B cell (primary cell): ENCODE results near the gene MDK. TPM values are rescaled to one million over a fixed set of nuclear protein-coding genes. Genes with fewer than 3 reads are reported as not detected.

Experiments
- ATAC-seq: fragments of 200-7000 bp; cut with Tn5 transposase; one replicate; pipeline ENCODE4 v1.10.0; 2021; ENCODE audit warnings: low read depth, mild to moderate bottlenecking, moderate number of reproducible peaks, moderate library complexity
- CTCF ChIA-PET: fragments of 350-600 bp; sonication (Branson Sonifier 250); formaldehyde crosslinking; loops from one replicate; lab custom pipeline; 2021; ENCODE audit warnings: antibody characterized with exemption, inconsistent platforms; lab: Charles Lee
- POLR2A ChIA-PET: fragments of 350-600 bp; sonication (Branson Sonifier 250); formaldehyde crosslinking; loops from one replicate; lab custom pipeline; 2021; ENCODE audit warnings: antibody characterized with exemption; lab: Charles Lee
- DNase-seq: peaks from one replicate; pipeline ENCODE4 v3.0.0; 2013
- H2AFZ ChIP-seq: 2 replicates; pipeline ENCODE4 v1.6.1; 2012; ENCODE audit warnings: mild to moderate bottlenecking, low read depth, low read length; ENCODE audit not compliant: insufficient read depth, poor library complexity, severe bottlenecking
- H3K27ac ChIP-seq, 2 donors: 1 replicate in 1 of 2; 2 replicates in 1 of 2; pipeline ENCODE4 v1.5.1; 2012 to 2013; ENCODE audit warnings: low read length in 2 of 2, mild to moderate bottlenecking in 2 of 2, moderate library complexity in 1 of 2
- H3K27me3 ChIP-seq, 4 experiments: fragments of 200-600 bp in 1 of 4; sonication (generic) in 1 of 4; replicated peaks in 1 of 4; 1 replicate in 2 of 4; 2 replicates in 2 of 4; pipeline versions ENCODE4 v1.6.1 to v1.7.0; 2013 to 2016; ENCODE audit warnings: low read length in 3 of 4, mild to moderate bottlenecking in 2 of 4, mixed read lengths in 1 of 4, moderate library complexity in 1 of 4; ENCODE audit not compliant: insufficient read depth in 4 of 4, control insufficient read depth in 3 of 4; ENCODE audit errors: control extremely low read depth in 1 of 4
- H3K36me3 ChIP-seq, 2 experiments: replicated peaks in 1 of 2; 1 replicate in 1 of 2; 2 replicates in 1 of 2; pipeline versions ENCODE4 v1.6.1 to v1.7.1; 2013; ENCODE audit warnings: low read length in 1 of 2; ENCODE audit not compliant: insufficient read depth in 2 of 2, control insufficient read depth in 1 of 2; ENCODE audit errors: control extremely low read depth in 1 of 2, extremely low read depth in 1 of 2
- H3K4me1 ChIP-seq, 2 donors: fragments of 200-600 bp in 1 of 2; sonication (generic) in 1 of 2; 1 replicate in 1 of 2; 2 replicates in 1 of 2; pipeline versions ENCODE4 v1.5.1 to v1.6.1; 2013 to 2017; ENCODE audit warnings: low read length in 2 of 2; ENCODE audit not compliant: control insufficient read depth in 2 of 2, insufficient read depth in 2 of 2
- H3K4me2 ChIP-seq: replicated peaks from 2 replicates; pipeline ENCODE3; 2012; ENCODE audit warnings: mild to moderate bottlenecking, low read depth, low read length; ENCODE audit not compliant: poor library complexity, severe bottlenecking
- H3K4me3 ChIP-seq, 5 experiments: fragments of 200-600 bp in 1 of 5; sonication (generic) in 1 of 5; 1 replicate in 3 of 5; 2 replicates in 2 of 5; pipeline versions ENCODE4 v1.5.1 to v1.7.0; 2011 to 2016; ENCODE audit warnings: low read length in 4 of 5, mild to moderate bottlenecking in 4 of 5, low read depth in 2 of 5, control low read depth in 1 of 5, moderate library complexity in 1 of 5; ENCODE audit not compliant: insufficient read depth in 1 of 5; ENCODE audit errors: control extremely low read depth in 1 of 5, extremely low read depth in 1 of 5
- H3K79me2 ChIP-seq: fragments of 200-600 bp; sonication (generic); one replicate; pipeline ENCODE4 v1.6.0; 2016; ENCODE audit warnings: low read length; ENCODE audit not compliant: control insufficient read depth, insufficient read depth
- H3K9ac ChIP-seq: fragments of 200-600 bp; sonication (generic); 2 replicates; pipeline ENCODE4 v1.6.1; 2017; ENCODE audit warnings: mild to moderate bottlenecking, low read length, moderate library complexity
- H3K9me3 ChIP-seq, 3 donors: one replicate each; pipeline versions ENCODE4 v1.6.1 to v1.7.1; 2013; ENCODE audit warnings: low read length in 2 of 3; ENCODE audit not compliant: control insufficient read depth in 2 of 3, insufficient read depth in 1 of 3; ENCODE audit errors: control extremely low read depth in 1 of 3
- H4K20me1 ChIP-seq: 2 replicates; pipeline ENCODE4 v1.6.0; 2012; ENCODE audit warnings: mild to moderate bottlenecking, low read length; ENCODE audit not compliant: insufficient read depth, control insufficient read depth, poor library complexity, severe bottlenecking
- H3K27ac Mint-ChIP-seq: one replicate; pipeline ENCODE4 v1.8.0; 2021; ENCODE audit warnings: mixed read lengths
- H3K27me3 Mint-ChIP-seq: one replicate; pipeline ENCODE4 v1.8.0; 2021; ENCODE audit warnings: mixed read lengths
- H3K4me1 Mint-ChIP-seq: one replicate; pipeline ENCODE4 v1.8.0; 2021; ENCODE audit warnings: mixed read lengths
- H3K4me3 Mint-ChIP-seq: one replicate; pipeline ENCODE4 v1.8.0; 2021; ENCODE audit warnings: mixed read lengths
- H3K9me3 Mint-ChIP-seq: one replicate; pipeline ENCODE4 v1.8.0; 2022; ENCODE audit warnings: mixed read lengths; ENCODE audit not compliant: insufficient read depth
- EZH2 ChIP-seq: IDR thresholded peaks from 2 replicates; pipeline ENCODE4 v1.6.1; 2012; ENCODE audit warnings: borderline replicate concordance, low read depth, mild to moderate bottlenecking, moderate library complexity, low read length; ENCODE audit not compliant: insufficient read depth, poor library complexity, severe bottlenecking
- WGBS: methylation state at CpG from one replicate; pipeline ENCODE4 v1.1.5; 2013; ENCODE audit warnings: missing lambda C conversion rate; ENCODE audit not compliant: insufficient coverage; 5-methylcytosine and 5-hydroxymethylcytosine counted together
- intact Hi-C: fragments of 100-400 bp; cut with micrococcal nuclease; formaldehyde crosslinking; loops from one replicate; pipeline ENCODE4 v1.10.0; 2022
- polyA plus RNA-seq: library from polyadenylated mRNA; depleted of rRNA; stranded (reverse); fragments of >200 nt; gene quantifications from 2 replicates; pipeline ENCODE4 v1.2.3, GENCODE V29; 2012
- total RNA-seq, 2 donors: library from RNA; stranded (reverse); fragments of 120-200 nt in 1 of 2; gene quantifications; 1 replicate in 1 of 2; 2 replicates in 1 of 2; pipeline versions ENCODE4 v1.2.3 to v1.2.4, GENCODE V29; 2013 to 2022
- TF ChIP-seq, protein P1 (sequence below): fragments of 200-600 bp; IDR thresholded peaks from one replicate; pipeline ENCODE4 v1.8.0; 2022; ENCODE audit warnings: antibody characterized with exemption, mild to moderate bottlenecking

The MDK gene
- total and polyA plus RNA-seq, 2 donors (not counting 1 experiment from before 2014, with no cell fraction given): 1.5 to 2.6 TPM

- Histone ChIP-seq H3K79me2 (peaks cover 81% of the 10 kb centered on the region), H2AFZ (no peak overlapping the region), H3K27me3 (no peaks in the 10 kb centered on the region), H3K9me3 (no peaks in the 10 kb centered on the region), H3K9ac (no peak overlapping the region), H3K4me3 (no peak overlapping the region), H4K20me1 (peaks cover 64% of the 10 kb centered on the region), H3K36me3 (peaks cover 0 to 2% of the 10 kb centered on the region in 2 experiments), H3K4me1 (peaks cover 23 to 36% of the 10 kb centered on the region in 2 donors), H3K27ac (no peak overlapping the region), H3K4me2 (no peak overlapping the region)
- DNase-seq: no peak
- peaks cover 41% of the 10 kb centered on the region for H3K4me1 Mint-ChIP-seq
- H3K27me3 Mint-ChIP-seq: no peaks in the 10 kb centered on the region
- CTCF ChIA-PET: interaction anchor here (1.0 to 3.7 kb wide), 3 partner anchors 11 to 42 kb away, joined by 3 to 18 read pairs (median 3); no protein-coding TSS in a partner anchor
- no peak overlapping the region for H3K27ac Mint-ChIP-seq
- no peaks in the 10 kb centered on the region for H3K9me3 Mint-ChIP-seq
- no peak for ATAC-seq
- POLR2A ChIA-PET: interaction anchor here (0.5 kb wide), 1 partner anchor 265 kb away, joined by 6 read pairs; no protein-coding TSS in a partner anchor
- intact Hi-C loops: no loop called here
- no peak for TF ChIP-seq EZH2
- TF ChIP-seq, protein P1, sequence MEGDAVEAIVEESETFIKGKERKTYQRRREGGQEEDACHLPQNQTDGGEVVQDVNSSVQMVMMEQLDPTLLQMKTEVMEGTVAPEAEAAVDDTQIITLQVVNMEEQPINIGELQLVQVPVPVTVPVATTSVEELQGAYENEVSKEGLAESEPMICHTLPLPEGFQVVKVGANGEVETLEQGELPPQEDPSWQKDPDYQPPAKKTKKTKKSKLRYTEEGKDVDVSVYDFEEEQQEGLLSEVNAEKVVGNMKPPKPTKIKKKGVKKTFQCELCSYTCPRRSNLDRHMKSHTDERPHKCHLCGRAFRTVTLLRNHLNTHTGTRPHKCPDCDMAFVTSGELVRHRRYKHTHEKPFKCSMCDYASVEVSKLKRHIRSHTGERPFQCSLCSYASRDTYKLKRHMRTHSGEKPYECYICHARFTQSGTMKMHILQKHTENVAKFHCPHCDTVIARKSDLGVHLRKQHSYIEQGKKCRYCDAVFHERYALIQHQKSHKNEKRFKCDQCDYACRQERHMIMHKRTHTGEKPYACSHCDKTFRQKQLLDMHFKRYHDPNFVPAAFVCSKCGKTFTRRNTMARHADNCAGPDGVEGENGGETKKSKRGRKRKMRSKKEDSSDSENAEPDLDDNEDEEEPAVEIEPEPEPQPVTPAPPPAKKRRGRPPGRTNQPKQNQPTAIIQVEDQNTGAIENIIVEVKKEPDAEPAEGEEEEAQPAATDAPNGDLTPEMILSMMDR: no peak
- 94% methylated on average over 8 of the region's 8 CpGs for WGBS
- no peak overlapping the region for H3K4me3 Mint-ChIP-seq
Observed at GRCh38 chr11:46351148-46351547, 30.3 kb upstream of the MDK start.

- H3K4me3 ChIP-seq: no peak overlapping the region
- H3K27ac ChIP-seq: no peak overlapping the region
- ChIA-PET POLR2A (no interaction called here), CTCF (interaction anchor here (1.6 to 3.7 kb wide), 2 partner anchors 11 to 16 kb away, joined by 3 to 18 read pairs; no protein-coding TSS in a partner anchor)
- WGBS: 100% methylated on average over 4 of the region's 5 CpGs
- Mint-ChIP-seq H3K27me3 (no peaks in the 10 kb centered on the region), H3K27ac (no peak overlapping the region), H3K4me1 (peaks cover 36% of the 10 kb centered on the region), H3K4me3 (no peak overlapping the region), H3K9me3 (no peaks in the 10 kb centered on the region)
- H3K9me3 ChIP-seq: no peaks in the 10 kb centered on the region
- H3K4me1 ChIP-seq: peaks cover 18 to 31% of the 10 kb centered on the region in 2 donors
- H4K20me1 ChIP-seq: peaks cover 69% of the 10 kb centered on the region
- no peak overlapping the region for H2AFZ ChIP-seq
- intact Hi-C loops: no loop called here
- DNase-seq (no peak), ATAC-seq (no peak)
- H3K4me2 ChIP-seq: no peak overlapping the region
- H3K27me3 ChIP-seq: no peaks in the 10 kb centered on the region
- peaks cover 81% of the 10 kb centered on the region for H3K79me2 ChIP-seq
- peaks cover 0 to 2% of the 10 kb centered on the region in 2 experiments for H3K36me3 ChIP-seq
- no peak overlapping the region for H3K9ac ChIP-seq
- TF ChIP-seq, protein P1: no peak
- TF ChIP-seq EZH2: no peak
Observed at GRCh38 chr11:46351606-46352005, 29.9 kb upstream of the MDK start.
